ENCODE results near the gene CYP2E1.

DNA sequence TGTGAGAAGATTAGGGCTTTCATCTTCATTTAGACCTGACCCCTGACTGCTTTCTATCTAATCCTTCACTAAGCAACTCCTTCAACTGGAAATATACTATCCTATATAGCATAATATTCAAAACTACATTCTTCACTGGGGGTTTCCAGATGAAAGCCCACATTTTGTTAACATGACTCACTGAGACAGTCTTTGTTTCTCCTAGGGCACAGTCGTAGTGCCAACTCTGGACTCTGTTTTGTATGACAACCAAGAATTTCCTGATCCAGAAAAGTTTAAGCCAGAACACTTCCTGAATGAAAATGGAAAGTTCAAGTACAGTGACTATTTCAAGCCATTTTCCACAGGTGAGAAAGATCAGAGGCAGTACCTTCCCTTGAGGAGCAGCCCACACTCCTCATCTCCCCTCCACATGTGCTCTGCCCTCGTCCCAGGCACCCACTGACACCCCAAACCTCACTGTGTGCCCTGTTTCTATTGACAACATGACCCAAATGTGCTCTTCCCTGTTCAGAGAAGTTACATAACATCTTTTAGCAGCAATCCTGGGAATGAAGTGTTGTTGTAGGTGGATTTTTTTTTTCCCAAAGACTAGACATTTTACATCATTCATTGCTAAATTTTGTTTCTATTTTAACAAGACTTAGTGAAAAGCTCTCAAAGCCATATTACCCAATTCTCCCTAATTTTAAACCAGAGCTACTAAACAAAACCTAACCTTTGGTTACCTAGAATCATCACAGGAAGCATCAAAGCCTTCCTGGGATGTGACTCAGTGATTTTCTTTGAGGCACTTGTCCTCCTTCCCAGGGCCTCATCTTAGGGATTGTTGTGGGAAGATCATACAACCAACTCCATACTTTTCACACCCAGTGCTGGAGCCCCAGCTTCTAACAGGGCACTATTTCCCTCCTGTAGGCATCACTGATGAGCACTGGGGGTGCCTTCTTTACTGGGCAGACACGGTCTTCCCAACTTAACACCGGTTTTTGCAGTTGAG lies 10.7 kb downstream of the CYP2E1 start:
- TF ChIP-seq, protein P1, sequence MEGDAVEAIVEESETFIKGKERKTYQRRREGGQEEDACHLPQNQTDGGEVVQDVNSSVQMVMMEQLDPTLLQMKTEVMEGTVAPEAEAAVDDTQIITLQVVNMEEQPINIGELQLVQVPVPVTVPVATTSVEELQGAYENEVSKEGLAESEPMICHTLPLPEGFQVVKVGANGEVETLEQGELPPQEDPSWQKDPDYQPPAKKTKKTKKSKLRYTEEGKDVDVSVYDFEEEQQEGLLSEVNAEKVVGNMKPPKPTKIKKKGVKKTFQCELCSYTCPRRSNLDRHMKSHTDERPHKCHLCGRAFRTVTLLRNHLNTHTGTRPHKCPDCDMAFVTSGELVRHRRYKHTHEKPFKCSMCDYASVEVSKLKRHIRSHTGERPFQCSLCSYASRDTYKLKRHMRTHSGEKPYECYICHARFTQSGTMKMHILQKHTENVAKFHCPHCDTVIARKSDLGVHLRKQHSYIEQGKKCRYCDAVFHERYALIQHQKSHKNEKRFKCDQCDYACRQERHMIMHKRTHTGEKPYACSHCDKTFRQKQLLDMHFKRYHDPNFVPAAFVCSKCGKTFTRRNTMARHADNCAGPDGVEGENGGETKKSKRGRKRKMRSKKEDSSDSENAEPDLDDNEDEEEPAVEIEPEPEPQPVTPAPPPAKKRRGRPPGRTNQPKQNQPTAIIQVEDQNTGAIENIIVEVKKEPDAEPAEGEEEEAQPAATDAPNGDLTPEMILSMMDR (IDR thresholded peaks at IDR 0.05): no peak
- no peak for TF ChIP-seq POLR2A (IDR thresholded peaks at IDR 0.05)
